Right lobe of liver (tissue), 4 donors: ENCODE data around the gene GPR180.

Experiments
- POLR2A ChIP-seq: fragments of 450-650 bp; IDR thresholded peaks from one replicate; pipeline ENCODE4 v1.6.1; 2017; ENCODE audit warnings: antibody characterized with exemption, mild to moderate bottlenecking
- TF ChIP-seq, protein P1 (sequence below), 4 donors: fragments of 200-600 bp in 3 of 4; fragments of 450-650 bp in 1 of 4; IDR thresholded peaks; one replicate each; pipeline versions ENCODE4 v1.5.1 to v1.8.0; 2016 to 2022; ENCODE audit warnings: antibody characterized with exemption in 4 of 4, mild to moderate bottlenecking in 2 of 4
- donor health status: DM: no; HTN: no; CAD: no.
- donor health status: DM: no; HTN: no; CAD: no.
- donor health status: DM: no; HTN: yes; CAD: no.

DNA sequence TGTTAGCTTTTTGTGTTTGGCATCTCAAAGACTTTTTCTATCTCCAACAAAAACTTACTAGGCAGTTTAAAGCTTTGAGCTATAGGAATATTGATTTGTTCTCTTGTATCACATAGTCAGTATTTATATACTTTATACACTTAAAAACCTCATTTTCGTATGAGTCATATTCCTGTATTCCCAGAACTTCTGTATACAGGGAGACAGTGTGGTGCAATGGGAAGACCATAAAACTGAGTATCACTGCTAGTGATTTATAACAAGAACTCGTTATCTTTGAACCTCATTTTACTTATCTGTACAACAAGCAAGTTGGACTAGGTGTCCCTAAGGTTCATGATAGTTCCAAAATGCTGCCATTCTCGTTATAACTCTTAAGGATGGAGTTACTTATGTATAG lies 6.3 kb downstream of the GPR180 start:
- TF ChIP-seq, protein P1, sequence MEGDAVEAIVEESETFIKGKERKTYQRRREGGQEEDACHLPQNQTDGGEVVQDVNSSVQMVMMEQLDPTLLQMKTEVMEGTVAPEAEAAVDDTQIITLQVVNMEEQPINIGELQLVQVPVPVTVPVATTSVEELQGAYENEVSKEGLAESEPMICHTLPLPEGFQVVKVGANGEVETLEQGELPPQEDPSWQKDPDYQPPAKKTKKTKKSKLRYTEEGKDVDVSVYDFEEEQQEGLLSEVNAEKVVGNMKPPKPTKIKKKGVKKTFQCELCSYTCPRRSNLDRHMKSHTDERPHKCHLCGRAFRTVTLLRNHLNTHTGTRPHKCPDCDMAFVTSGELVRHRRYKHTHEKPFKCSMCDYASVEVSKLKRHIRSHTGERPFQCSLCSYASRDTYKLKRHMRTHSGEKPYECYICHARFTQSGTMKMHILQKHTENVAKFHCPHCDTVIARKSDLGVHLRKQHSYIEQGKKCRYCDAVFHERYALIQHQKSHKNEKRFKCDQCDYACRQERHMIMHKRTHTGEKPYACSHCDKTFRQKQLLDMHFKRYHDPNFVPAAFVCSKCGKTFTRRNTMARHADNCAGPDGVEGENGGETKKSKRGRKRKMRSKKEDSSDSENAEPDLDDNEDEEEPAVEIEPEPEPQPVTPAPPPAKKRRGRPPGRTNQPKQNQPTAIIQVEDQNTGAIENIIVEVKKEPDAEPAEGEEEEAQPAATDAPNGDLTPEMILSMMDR (IDR thresholded peaks at IDR 0.05): no peak
- no peak for TF ChIP-seq POLR2A
